GM20431 (cell line): ENCODE measurements around the gene MAP4K5.

Experiments
- in situ Hi-C: fragments of 300-500 bp; cut with MseI, MboI; formaldehyde crosslinking; loops from one replicate; pipeline ENCODE4 v1.15.0; 2020; ENCODE audit warnings: low sequenced_read_pairs; ENCODE audit not compliant: unreplicated experiment

Gene MAP4K5

GRCh38 chr14:50410071-50410470 lies 122.3 kb downstream of the MAP4K5 start:
- in situ Hi-C loops, result no loop called here

- in situ Hi-C loops, result no loop called here
These were observed 125.1 kb downstream of the MAP4K5 start for GRCh38 chr14:50407111-50407812.

DNA sequence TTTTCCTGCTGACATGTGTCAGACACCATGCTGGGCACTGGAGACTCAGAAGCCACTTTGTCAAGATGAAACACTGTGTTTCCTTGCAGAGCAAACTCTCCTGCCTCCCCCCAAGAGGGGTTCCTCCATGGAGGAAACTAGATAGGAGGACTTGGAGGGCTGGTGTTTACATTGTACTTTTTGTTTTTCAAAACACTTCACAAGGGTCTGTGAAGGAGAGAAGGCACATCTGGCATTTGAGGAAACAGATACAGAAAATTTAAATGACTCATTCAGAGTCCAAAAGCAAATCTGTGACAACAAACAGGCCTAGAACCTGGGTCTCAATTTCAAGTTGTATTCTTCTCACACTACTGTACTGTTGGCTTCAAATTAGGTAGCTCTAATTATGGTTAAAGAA lies 128.9 kb downstream of the MAP4K5 start:
- in situ Hi-C loops, result no loop called here

DNA sequence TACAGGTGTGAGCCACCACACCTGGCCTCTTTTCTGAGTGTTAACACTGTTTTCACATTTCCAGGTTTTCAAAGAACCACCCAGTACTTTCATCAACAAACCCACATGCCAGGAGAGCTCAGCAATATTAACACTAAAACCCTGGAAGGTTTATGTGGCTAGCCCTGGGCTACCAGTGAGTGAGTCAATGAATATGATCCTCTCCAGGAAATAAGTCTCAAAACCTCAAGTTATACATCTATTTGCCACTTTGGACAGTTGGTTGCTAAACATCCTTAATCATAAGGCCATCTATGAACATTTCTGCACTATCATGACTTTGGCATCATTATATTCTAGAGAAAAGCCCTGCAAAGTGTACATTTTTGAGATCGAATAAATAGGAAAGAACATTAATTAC lies 129.4 kb downstream of the MAP4K5 start:
- in situ Hi-C loops, result no loop called here

DNA sequence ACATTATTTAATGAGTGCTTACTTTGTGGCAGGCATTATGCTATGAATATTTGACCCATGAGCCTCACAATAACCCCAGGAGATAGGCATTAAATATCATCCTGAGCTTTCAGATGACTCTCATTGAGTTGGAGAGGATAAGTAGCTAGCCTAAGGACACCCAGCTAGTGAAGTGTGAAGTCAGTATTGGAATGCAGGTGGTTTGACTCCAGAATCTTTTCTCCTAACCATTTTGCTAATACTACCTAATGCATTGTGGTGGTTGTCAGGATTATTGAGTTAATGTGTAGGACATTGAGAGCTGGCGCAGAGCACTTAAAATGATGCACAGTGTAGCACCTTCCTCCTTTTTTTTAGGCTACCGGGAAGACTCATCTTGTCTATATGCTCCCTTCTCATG lies 131.9 kb downstream of the MAP4K5 start:
- in situ Hi-C loops, result no loop called here

GRCh38 chr14:50399251-50400032 lies 132.9 kb downstream of the MAP4K5 start:
- in situ Hi-C loops, result no loop called here

DNA sequence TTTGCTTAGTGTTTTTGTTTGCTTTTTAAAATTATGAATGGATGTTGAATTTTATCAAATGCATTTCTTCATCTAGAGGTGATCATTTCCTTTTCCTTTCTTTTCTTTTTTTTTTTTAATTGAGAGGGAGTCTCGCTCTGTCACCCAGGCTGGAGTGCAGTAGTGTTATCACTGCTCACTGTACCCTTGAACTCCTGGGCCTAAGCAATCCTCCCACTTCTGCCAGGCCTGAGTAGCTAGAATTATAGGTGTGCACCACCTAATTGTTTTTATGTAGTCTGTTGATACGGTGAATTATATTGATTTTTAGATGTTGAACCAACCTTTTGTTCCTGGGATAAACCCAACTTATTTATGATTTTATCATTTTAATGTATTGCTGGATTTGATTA lies 134.2 kb downstream of the MAP4K5 start:
- in situ Hi-C loops, result no loop called here

DNA sequence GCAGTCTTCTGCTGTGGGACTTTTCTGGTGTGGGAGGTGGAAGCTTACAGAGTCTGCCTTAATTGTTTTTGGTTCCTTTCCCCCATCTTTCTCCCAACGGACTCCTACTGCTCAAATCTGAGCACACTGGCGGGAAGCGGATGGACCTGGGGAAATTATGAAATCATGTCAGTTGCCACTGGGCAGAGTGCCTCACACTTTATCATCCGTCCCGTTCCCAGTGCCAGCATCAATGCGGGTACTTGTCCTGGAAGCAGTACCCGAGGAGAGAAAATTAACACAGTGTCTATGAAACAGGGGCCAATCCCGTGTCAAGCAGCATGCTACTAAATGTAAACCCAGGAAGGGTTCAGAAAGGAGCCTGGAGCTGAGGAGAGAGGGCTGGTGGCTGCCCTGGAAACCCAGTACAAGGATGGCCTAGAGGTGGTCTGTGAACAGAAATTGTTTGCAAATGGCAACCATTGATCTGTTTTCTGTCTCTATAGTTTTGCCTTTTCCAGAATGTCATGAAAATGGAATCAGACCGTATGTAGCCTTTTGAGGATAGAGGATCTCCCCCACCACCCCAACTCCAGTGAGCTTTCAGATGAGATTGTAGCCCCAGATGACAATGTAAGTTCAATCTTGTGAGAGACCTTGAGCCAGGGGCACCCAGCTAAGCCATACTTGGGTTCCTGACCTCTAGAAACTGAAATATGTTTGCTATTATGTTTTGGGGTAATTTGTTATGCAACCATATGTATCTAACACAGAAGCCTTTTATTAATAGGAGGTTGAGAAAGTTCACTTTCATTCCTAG lies 134.8 kb downstream of the MAP4K5 start:
- in situ Hi-C loops, result no loop called here

- in situ Hi-C loops, result no loop called here
These were observed 135.6 kb downstream of the MAP4K5 start, which contains the start of gene CDKL1 for GRCh38 chr14:50396631-50397389. CDKL1 (minus strand) TSS chr14:50396881; CDS start chr14:50395868, 1,013 bp downstream.

DNA sequence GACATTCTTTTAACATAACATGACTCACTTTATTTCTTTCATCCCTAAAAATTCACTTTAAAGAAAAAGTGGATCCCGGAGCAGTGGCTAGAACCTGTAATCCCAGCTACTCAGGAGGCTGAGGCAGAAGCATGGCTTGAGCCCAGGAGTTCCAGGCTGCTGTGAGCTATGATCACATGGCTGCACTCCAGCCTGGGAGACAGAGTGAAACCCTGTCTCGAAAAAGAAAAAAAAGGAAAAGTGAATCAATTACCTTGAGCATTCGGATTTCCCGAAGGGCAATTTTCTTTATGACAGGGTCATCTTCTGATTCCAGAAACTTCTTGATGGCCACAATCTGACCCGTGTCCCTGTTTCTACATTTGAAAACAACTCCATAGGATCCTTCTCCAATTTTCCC lies 136.9 kb downstream of the MAP4K5 start:
- in situ Hi-C loops, result no loop called here

DNA sequence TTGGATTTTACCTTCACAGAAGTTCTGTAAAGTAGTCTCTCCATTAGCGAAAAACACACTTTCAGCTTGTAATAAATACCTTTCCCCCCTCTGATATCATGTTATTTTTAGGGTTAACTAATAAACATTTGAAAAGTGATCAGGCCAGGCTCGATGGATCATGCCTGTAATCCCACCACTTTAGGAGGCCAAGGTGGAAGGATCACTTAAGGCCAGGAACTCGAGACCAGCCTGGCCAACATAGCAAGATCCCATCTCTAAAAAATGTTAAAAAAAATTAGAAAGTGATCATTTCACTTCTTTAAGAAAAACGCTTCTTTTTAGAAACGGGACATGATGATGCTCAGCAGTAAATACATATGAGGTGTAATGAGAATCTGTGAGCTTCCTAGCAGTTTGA lies 137.7 kb downstream of the MAP4K5 start:
- in situ Hi-C loops, result no loop called here

- in situ Hi-C loops, result no loop called here
These were observed 142.5 kb downstream of the MAP4K5 start for GRCh38 chr14:50389668-50390441.

GRCh38 chr14:50388256-50388931 lies 144.0 kb downstream of the MAP4K5 start:
- in situ Hi-C loops, result no loop called here

GRCh38 chr14:50387548-50387947 lies 144.8 kb downstream of the MAP4K5 start:
- in situ Hi-C loops, result no loop called here

DNA sequence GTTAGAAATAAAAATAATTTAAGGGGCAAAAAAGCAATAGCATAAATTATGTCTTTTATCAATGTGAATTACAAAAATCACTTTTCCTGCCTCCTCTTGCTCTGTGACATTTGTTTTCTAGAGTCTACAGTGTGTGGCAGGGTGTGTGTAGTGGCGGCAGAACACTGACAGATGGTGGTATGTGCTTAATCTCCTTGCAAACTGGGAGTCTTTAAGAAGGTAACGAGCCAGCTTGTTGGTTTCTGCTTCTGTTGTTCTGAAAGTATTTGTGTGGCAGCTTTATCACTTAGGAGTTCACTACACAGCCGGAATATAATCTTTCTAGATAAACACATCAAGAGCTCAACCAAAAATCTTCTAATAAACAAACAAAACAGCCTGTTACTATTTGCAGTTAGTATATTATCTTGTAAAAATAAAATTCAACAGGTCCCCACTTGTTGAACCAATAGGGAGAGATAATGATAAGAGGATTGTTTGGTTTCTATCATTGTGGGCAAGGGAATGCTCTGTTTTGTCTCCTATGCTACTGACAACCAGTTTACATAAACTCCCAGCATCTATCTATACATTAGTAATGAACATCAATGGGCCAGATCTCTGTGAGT lies 148.6 kb downstream of the MAP4K5 start:
- in situ Hi-C loops, result no loop called here

DNA sequence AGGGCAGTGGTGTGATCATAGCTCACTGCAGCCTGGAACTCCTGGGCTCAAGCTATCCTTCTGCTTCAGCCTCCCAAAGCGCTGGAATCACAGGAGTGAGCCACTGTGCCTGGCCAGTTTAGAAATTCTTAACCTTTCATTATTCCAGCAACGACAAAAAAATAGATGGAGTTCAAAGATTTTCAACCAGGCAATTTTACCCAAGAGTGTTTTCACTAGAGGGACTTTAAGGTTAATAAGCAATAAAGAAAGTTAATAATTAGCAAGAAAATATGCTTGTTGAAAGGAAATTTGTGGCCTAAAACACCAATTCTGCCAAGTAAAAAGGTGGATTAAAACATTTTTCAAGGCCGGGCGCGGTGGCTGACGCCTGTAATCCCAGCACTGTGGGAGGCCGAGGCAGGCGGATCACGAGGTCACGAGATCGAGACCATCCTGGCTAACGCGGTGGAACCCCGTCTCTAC lies 150.5 kb downstream of the MAP4K5 start:
- in situ Hi-C loops, result no loop called here

DNA sequence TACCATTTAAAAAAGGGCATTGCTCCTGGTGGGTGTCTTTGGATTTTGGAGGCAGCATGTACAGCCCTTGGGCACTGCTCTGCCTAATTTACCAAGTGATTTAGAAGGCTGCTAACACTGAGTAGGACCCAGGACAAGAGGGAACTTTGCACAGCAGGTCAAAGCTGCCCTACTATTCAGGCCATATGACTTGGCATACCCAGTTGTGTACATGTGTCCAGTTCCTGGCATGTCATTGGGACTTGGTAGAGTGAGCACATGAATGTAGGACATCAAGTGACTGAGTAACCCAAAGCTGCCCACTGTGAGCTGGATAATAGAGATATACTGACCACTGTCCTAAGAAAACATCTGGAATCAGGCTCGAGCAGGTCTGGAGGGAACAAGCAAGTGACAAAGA lies 151.4 kb downstream of the MAP4K5 start:
- in situ Hi-C loops, result no loop called here

- in situ Hi-C loops, result no loop called here
These were observed 151.9 kb downstream of the MAP4K5 start for GRCh38 chr14:50380455-50380854.
